Peyer's patch (tissue), 4 donors: ENCODE results near the gene TAS1R2. TPM values are rescaled to one million over a fixed set of nuclear protein-coding genes. Genes with fewer than 3 reads are reported as not detected.

Source experiments
- DNase-seq, 3 donors: peaks; one replicate each; pipeline ENCODE4 v3.0.0-alpha.2; 2017 to 2019
- H3K27ac ChIP-seq, 4 donors: fragments of 200-600 bp; sonication (generic); one replicate each; pipeline ENCODE4 v1.5.1; 2016 to 2019
- H3K27me3 ChIP-seq, 2 donors: fragments of 200-600 bp; sonication (generic); one replicate each; pipeline ENCODE4 v1.5.1; 2019
- H3K36me3 ChIP-seq, 3 donors: fragments of 200-600 bp; sonication (generic); one replicate each; pipeline ENCODE4 v1.5.1; 2016 to 2019
- H3K4me1 ChIP-seq, 4 donors: fragments of 200-600 bp; sonication (generic); one replicate each; pipeline ENCODE4 v1.5.1; 2016 to 2019
- H3K4me3 ChIP-seq, 4 donors: fragments of 200-600 bp; sonication (generic); 1 replicate in 3 of 4; 2 replicates in 1 of 4; pipeline ENCODE4 v1.5.1; 2016 to 2019; ENCODE audit warnings: mild to moderate bottlenecking in 1 of 4
- H3K9me3 ChIP-seq, 4 donors: fragments of 200-600 bp; sonication (generic); one replicate each; pipeline ENCODE4 v1.5.1; 2016 to 2019; ENCODE audit warnings: mild to moderate bottlenecking in 1 of 4
- POLR2A ChIP-seq, 2 donors: fragments of 450-650 bp; IDR thresholded peaks; one replicate each; pipeline ENCODE4 v1.5.1; 2017; ENCODE audit warnings: antibody characterized with exemption in 2 of 2, mild to moderate bottlenecking in 2 of 2, moderate library complexity in 2 of 2
- total RNA-seq, 4 donors: library from RNA; depleted of rRNA; stranded (reverse); fragments of >200 nt; gene quantifications; one replicate each; pipeline ENCODE4 v1.1.0, GENCODE V29; 2016
- TF ChIP-seq, protein P1 (sequence below), 6 experiments: fragments of 450-650 bp in 4 of 6; fragments of 200-600 bp in 2 of 6; sonication (generic) in 1 of 6; IDR thresholded peaks; one replicate each; pipeline ENCODE4 v1.5.1; 2017 to 2019; ENCODE audit warnings: antibody characterized with exemption in 6 of 6, mild to moderate bottlenecking in 3 of 6, moderate library complexity in 1 of 6

Gene TAS1R2
- total RNA-seq: under 1 TPM in 1 of 4 donors, not detected in 3; 0.35 TPM

DNA sequence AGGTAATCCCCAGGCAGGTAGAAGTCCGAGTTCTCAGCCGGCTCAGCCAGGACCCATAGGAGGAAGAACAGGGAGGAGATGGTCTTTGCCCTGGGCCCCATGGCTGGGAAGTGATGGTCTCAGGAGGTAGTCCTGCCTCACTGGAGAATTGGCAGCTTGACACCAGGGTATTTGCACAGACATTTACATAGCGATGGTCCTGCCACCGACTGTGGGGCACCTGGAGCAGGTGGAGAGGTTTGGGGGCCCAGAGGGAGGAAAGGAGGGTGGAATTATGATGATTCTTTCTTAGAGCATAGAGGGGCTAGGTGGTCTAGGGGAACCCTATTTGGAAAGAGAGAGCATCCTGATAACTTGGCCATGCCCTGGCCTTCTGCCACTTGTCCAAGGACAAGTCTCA, at the start of gene TAS1R2:
TAS1R2 (minus strand) TSS at position 101 of the 400 bp plus-strand sequence; CDS start at position 101, 0 bp downstream.
- no peak for DNase-seq
- TF ChIP-seq, protein P1, sequence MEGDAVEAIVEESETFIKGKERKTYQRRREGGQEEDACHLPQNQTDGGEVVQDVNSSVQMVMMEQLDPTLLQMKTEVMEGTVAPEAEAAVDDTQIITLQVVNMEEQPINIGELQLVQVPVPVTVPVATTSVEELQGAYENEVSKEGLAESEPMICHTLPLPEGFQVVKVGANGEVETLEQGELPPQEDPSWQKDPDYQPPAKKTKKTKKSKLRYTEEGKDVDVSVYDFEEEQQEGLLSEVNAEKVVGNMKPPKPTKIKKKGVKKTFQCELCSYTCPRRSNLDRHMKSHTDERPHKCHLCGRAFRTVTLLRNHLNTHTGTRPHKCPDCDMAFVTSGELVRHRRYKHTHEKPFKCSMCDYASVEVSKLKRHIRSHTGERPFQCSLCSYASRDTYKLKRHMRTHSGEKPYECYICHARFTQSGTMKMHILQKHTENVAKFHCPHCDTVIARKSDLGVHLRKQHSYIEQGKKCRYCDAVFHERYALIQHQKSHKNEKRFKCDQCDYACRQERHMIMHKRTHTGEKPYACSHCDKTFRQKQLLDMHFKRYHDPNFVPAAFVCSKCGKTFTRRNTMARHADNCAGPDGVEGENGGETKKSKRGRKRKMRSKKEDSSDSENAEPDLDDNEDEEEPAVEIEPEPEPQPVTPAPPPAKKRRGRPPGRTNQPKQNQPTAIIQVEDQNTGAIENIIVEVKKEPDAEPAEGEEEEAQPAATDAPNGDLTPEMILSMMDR (IDR thresholded peaks at IDR 0.05): no peak
- TF ChIP-seq POLR2A (IDR thresholded peaks at IDR 0.05): no peak
- Histone ChIP-seq H3K4me3 (no peak within 1 kb of the TSS), H3K27ac (no peak within 1 kb of the TSS), H3K27me3 (no peaks in the 10 kb centered on the region), H3K9me3 (no peaks in the 10 kb centered on the region), H3K4me1 (no peaks in the 10 kb centered on the region), H3K36me3 (no peaks in the 10 kb centered on the region)

DNA sequence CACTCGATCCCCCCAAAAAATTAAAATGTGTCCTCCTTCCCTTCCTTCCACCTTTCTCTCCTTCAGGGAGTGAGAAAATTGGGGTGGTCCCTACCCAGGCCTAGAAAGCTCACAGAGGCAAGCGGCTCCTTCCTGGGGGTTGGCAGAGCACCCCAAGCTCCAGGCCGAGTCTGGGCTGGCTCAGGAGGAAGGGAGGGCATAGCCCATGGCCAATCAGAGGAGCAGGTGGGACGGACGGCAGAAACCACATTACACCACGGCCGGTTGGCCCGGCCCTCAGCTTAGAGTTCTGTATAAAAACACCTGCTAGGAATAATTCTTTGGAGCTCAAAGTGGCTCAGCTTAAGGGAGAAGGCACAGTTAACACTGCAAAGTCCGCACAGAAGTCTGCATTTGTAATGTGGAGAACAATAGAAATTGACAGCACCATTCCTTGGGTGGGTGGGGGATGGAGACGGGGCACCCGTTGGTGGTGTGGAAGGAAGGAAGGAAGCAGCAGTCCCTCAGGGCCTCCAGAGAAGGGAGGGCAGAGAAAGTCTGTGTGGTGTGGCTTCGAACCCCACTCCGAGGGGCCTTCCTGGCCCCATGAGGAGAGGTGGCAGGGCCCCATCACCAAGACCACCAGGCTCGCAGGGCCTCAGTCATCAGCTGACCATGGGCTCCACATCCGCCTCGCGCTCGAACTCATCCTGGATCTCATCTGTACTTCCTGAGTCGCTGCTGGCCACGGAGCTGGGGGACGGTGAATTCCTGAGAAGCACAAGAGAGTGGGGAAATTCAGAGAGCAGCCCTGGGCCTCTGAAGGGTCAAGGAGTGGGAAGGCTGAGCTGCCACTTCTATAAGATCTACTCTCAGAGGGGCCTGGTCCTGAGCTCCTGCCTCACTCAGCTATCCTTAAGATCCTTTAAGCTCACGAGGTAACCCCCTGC, 48.7 kb upstream of the TAS1R2 start:
- peak overlapping the region in 3 of 4 donors; percentile 15 to 60 (median 31) for H3K27ac ChIP-seq
- peak in 1 of 3 donors; percentile 34 for DNase-seq
- TF ChIP-seq, protein P1 (IDR thresholded peaks at IDR 0.05): no peak
- no peak for TF ChIP-seq POLR2A (IDR thresholded peaks at IDR 0.05)
- H3K4me3 ChIP-seq: no peak overlapping the region
- no peaks in the 10 kb centered on the region for H3K27me3 ChIP-seq
- H3K4me1 ChIP-seq: peaks cover 0 to 17% (median 3%) of the 10 kb centered on the region in 4 donors
- H3K9me3 ChIP-seq: no peaks in the 10 kb centered on the region
- H3K36me3 ChIP-seq: peaks cover 0 to 29% (median 0%) of the 10 kb centered on the region in 3 donors

DNA sequence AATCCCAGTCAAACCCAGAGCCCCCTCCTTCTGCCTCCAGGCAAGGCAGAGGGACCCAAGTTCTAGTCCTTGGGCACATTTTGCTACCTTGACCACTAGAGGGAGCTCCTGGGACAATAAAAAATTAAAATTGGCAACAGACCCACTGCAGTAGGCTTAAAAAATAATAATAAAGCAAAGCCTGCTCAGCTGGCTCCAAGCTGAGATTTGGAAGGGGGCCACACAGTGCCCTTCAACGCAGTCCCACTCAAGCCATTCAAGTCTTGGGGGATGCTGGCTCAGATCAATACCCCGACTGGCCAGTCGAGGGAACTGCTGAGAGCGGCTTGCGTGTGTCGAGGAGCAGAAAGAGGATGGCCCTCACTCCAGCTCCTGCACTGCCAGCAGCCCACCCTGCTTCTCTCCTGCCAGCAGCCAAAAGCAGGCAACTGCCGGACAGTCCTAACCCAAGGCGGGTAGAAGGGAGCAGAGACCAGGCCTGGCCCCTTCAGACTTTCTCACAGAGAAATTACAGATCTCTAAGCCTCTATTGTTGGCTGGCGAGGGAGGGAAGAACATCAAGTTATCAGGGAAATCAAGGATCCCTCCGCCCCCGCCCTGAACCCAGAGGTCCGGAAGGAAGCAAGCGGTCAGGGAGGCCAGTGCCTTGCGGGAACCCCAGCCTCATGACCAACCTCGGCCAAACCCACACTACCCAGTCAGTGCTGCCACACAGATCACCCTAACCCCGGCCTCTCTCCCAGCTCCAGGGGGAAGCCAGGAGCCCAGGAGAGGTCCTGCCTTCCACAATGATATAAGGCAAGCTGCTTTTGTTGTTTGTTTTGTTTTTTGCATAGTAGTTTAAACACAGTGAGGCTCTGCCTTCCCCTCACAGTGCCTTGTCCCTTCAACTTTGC, 47.8 kb upstream of the TAS1R2 start:
- Histone ChIP-seq H3K36me3 (peaks cover 0 to 29% (median 0%) of the 10 kb centered on the region in 3 donors), H3K27me3 (no peaks in the 10 kb centered on the region)

DNA sequence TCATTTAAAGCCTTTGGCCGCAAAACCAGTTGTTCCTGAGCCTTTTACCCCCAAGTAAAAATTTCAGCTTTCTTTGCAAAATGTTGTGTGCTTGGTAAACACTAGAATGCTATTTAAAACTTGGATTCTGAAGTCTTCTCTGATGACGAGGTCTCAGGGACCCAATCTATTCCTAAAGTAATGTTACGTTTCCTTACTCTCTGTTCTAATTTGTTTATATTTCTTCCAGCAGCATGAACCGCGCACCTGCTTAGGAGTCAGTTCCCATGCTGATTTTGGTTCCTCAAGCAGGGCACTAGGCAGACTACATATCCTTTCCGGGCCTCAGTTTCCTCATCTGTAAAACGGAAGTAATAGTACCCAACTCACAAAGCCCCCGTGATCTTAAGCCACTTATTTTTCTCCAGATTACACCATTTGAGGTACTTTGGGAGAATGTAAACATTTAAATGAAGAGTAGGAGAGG, 43.9 kb upstream of the TAS1R2 start:
- no peak for DNase-seq
- H3K4me1 ChIP-seq: peaks cover 0 to 28% (median 6%) of the 10 kb centered on the region in 4 donors
- H3K4me3 ChIP-seq: peak overlapping the region; percentile 69 to 94 (median 82)
- TF ChIP-seq, protein P1 (IDR thresholded peaks at IDR 0.05): no peak
- TF ChIP-seq POLR2A (IDR thresholded peaks at IDR 0.05): no peak
- no peaks in the 10 kb centered on the region for H3K27me3 ChIP-seq
- no peaks in the 10 kb centered on the region for H3K9me3 ChIP-seq
- H3K36me3 ChIP-seq: peaks cover 0 to 4% (median 0%) of the 10 kb centered on the region in 3 donors
- peak overlapping the region; percentile 83 to 88 (median 86) for H3K27ac ChIP-seq

More for the DNA sequence above, 47.8 kb upstream of the TAS1R2 start:
- no peaks in the 10 kb centered on the region for H3K9me3 ChIP-seq
- H3K4me3 ChIP-seq: no peak overlapping the region
- TF ChIP-seq POLR2A (IDR thresholded peaks at IDR 0.05): no peak
- TF ChIP-seq, protein P1 (IDR thresholded peaks at IDR 0.05): peak; percentile 70 to 87 (median 80)
- peaks cover 0 to 17% (median 6%) of the 10 kb centered on the region in 4 donors for H3K4me1 ChIP-seq
- peak overlapping the region; percentile 15 to 60 (median 26) for H3K27ac ChIP-seq
- peak in 2 of 3 donors; percentile 53 to 78 for DNase-seq
